H1 (cell line): ENCODE data around the gene ROBO2. TPM values are rescaled to one million over a fixed set of nuclear protein-coding genes. Genes with fewer than 3 reads are reported as not detected.

Experiments
- CTCF ChIA-PET: fragments of 300-600 bp; sonication (Branson Sonifier 250); formaldehyde crosslinking; loops from one replicate; lab custom pipeline; 2021; ENCODE audit not compliant: partially characterized antibody; lab: Charles Lee
- POLR2A ChIA-PET: fragments of 300-600 bp; sonication (Branson Sonifier 250); formaldehyde crosslinking; loops from one replicate; lab custom pipeline; 2021; ENCODE audit warnings: inconsistent platforms; ENCODE audit not compliant: partially characterized antibody; lab: Charles Lee
- DNase-seq, 2 experiments: peaks; one replicate each; pipeline versions ENCODE4 v3.0.0 to v3.0.0-alpha.2; 2010 to 2022; ENCODE audit warnings: low spot score in 2 of 2, low read depth in 1 of 2, mixed read lengths in 1 of 2
- FAIRE-seq: peaks from 2 replicates; lab custom pipeline; 2011; peaks lifted over from hg19 to GRCh38; lab: Jason Lieb, UNC
- H2AFZ ChIP-seq: 2 replicates; pipeline ENCODE4 v1.8.1; 2012; ENCODE audit warnings: low read length, inconsistent platforms
- H2AK5ac ChIP-seq: 2 replicates; pipeline ENCODE4 v1.6.1; 2013; ENCODE audit warnings: low read depth, low read length
- H2BK120ac ChIP-seq: replicated peaks from 2 replicates; pipeline ENCODE3; 2013; ENCODE audit warnings: low read depth, low read length, inconsistent platforms
- H2BK12ac ChIP-seq: 2 replicates; pipeline ENCODE4 v1.6.1; 2013; ENCODE audit warnings: low read depth, low read length
- H2BK15ac ChIP-seq: 2 replicates; pipeline ENCODE4 v1.6.1; 2013; ENCODE audit warnings: low read length
- H2BK20ac ChIP-seq: 2 replicates; pipeline ENCODE4 v1.6.1; 2013; ENCODE audit warnings: low read length
- H2BK5ac ChIP-seq: 2 replicates; pipeline ENCODE4 v1.6.1; 2013; ENCODE audit warnings: low read depth, low read length
- H3K14ac ChIP-seq: 2 replicates; pipeline ENCODE4 v1.6.1; 2013; ENCODE audit warnings: inconsistent platforms; ENCODE audit not compliant: insufficient read length
- H3K18ac ChIP-seq: 2 replicates; pipeline ENCODE4 v1.6.1; 2013; ENCODE audit warnings: low read length; ENCODE audit errors: extremely low read depth
- H3K23ac ChIP-seq: 2 replicates; pipeline ENCODE4 v1.6.1; 2013; ENCODE audit warnings: inconsistent platforms; ENCODE audit not compliant: insufficient read length
- H3K23me2 ChIP-seq: 2 replicates; pipeline ENCODE4 v1.6.1; 2013; ENCODE audit warnings: low read depth, low read length
- H3K27ac ChIP-seq: 2 replicates; pipeline ENCODE4 v1.6.1; 2011; ENCODE audit warnings: low read depth, low read length, inconsistent platforms
- H3K27me3 ChIP-seq, 4 experiments: replicated peaks in 1 of 4; 1 replicate in 1 of 4; 2 replicates in 3 of 4; pipeline versions ENCODE4 v1.6.1 to v1.8.1; 2011 to 2013; ENCODE audit warnings: low read length in 3 of 4, mild to moderate bottlenecking in 3 of 4, inconsistent platforms in 2 of 4, mixed read lengths in 2 of 4, moderate library complexity in 1 of 4; ENCODE audit not compliant: control insufficient read depth in 3 of 4, insufficient read depth in 3 of 4; ENCODE audit errors: extremely low read depth in 1 of 4
- H3K36me3 ChIP-seq, 4 experiments: 2 replicates each; pipeline versions ENCODE4 v1.6.1 to v1.8.1; 2011 to 2013; ENCODE audit warnings: mild to moderate bottlenecking in 4 of 4, low read length in 3 of 4, moderate library complexity in 2 of 4, control low read depth in 1 of 4, inconsistent platforms in 1 of 4; ENCODE audit not compliant: insufficient read depth in 4 of 4, control insufficient read depth in 2 of 4
- H3K4ac ChIP-seq: replicated peaks from 2 replicates; pipeline ENCODE3; 2013; ENCODE audit warnings: low read length, low read depth, mixed read lengths, inconsistent platforms; ENCODE audit not compliant: insufficient read length
- H3K4me1 ChIP-seq, 4 experiments: replicated peaks in 1 of 4; 1 replicate in 1 of 4; 2 replicates in 3 of 4; pipeline versions ENCODE4 v1.6.1 to v1.8.1; 2011 to 2013; ENCODE audit warnings: low read length in 3 of 4, inconsistent platforms in 2 of 4, mixed read lengths in 1 of 4; ENCODE audit not compliant: insufficient read depth in 4 of 4, control insufficient read depth in 3 of 4
- H3K4me2 ChIP-seq, 2 experiments: 2 replicates each; pipeline versions ENCODE4 v1.6.1 to v1.8.1; 2011 to 2013; ENCODE audit warnings: low read depth in 2 of 2, low read length in 2 of 2, control low read depth in 1 of 2, inconsistent platforms in 1 of 2, mild to moderate bottlenecking in 1 of 2; ENCODE audit not compliant: insufficient read depth in 1 of 2
- H3K4me3 ChIP-seq, 4 experiments: fragments of 200-600, 300-600 bp in 1 of 4; sonication (generic), shearing (Covaris generic), sonication (Bioruptor Twin) in 1 of 4; 2 replicates each; pipeline versions ENCODE4 v1.5.1 to v1.8.1; 2011 to 2016; ENCODE audit warnings: low read length in 4 of 4, low read depth in 3 of 4, control low read depth in 2 of 4, inconsistent platforms in 2 of 4, mild to moderate bottlenecking in 2 of 4, mixed read lengths in 1 of 4, moderate library complexity in 1 of 4; ENCODE audit not compliant: insufficient read depth in 2 of 4; ENCODE audit errors: extremely low read depth in 1 of 4
- H3K56ac ChIP-seq: replicated peaks from 2 replicates; pipeline ENCODE3; 2013; ENCODE audit warnings: low read depth, mild to moderate bottlenecking, mixed read lengths, low read length, inconsistent platforms; ENCODE audit not compliant: insufficient read length
- H3K79me1 ChIP-seq: 2 replicates; pipeline ENCODE4 v1.6.1; 2013; ENCODE audit warnings: low read depth, low read length, control low read depth
- H3K79me2 ChIP-seq, 2 experiments: 2 replicates each; pipeline versions ENCODE4 v1.6.1 to v1.8.1; 2012 to 2013; ENCODE audit warnings: low read length in 2 of 2, mild to moderate bottlenecking in 2 of 2, inconsistent platforms in 1 of 2; ENCODE audit not compliant: insufficient read depth in 2 of 2, control insufficient read depth in 1 of 2
- H3K9ac ChIP-seq, 4 experiments: replicated peaks in 1 of 4; 1 replicate in 1 of 4; 2 replicates in 3 of 4; pipeline versions ENCODE4 v1.6.1 to v1.8.1; 2011 to 2013; ENCODE audit warnings: low read depth in 3 of 4, low read length in 3 of 4, control low read depth in 2 of 4, mild to moderate bottlenecking in 2 of 4, moderate library complexity in 2 of 4, inconsistent platforms in 1 of 4; ENCODE audit errors: extremely low read depth in 1 of 4
- H3K9me3 ChIP-seq, 2 experiments: 2 replicates each; pipeline versions ENCODE4 v1.6.1 to v1.8.1; 2012 to 2013; ENCODE audit warnings: mild to moderate bottlenecking in 2 of 2, moderate library complexity in 2 of 2, control low read depth in 1 of 2, inconsistent platforms in 1 of 2, low read depth in 1 of 2, low read length in 1 of 2, mixed read lengths in 1 of 2; ENCODE audit not compliant: insufficient read depth in 2 of 2
- H4K20me1 ChIP-seq, 2 experiments: replicated peaks in 1 of 2; 2 replicates each; pipeline versions ENCODE3 to v1.8.1; 2011 to 2013; ENCODE audit warnings: inconsistent platforms in 2 of 2, low read length in 2 of 2, mild to moderate bottlenecking in 1 of 2; ENCODE audit not compliant: insufficient read depth in 2 of 2, control insufficient read depth in 1 of 2
- H4K5ac ChIP-seq: 2 replicates; pipeline ENCODE4 v1.6.1; 2013; ENCODE audit warnings: low read length, low read depth, mixed read lengths, inconsistent platforms; ENCODE audit not compliant: insufficient read length
- H4K8ac ChIP-seq: 2 replicates; pipeline ENCODE4 v1.8.0; 2013; ENCODE audit warnings: mild to moderate bottlenecking, moderate library complexity, low read length, inconsistent platforms; ENCODE audit not compliant: insufficient read depth; ENCODE audit errors: extremely low read depth
- H4K91ac ChIP-seq: replicated peaks from 2 replicates; pipeline ENCODE3; 2013; ENCODE audit warnings: low read length, mixed read lengths, inconsistent platforms; ENCODE audit not compliant: insufficient read length
- ATF3 ChIP-seq: IDR thresholded peaks from 2 replicates; pipeline ENCODE4 v1.6.1; 2011; ENCODE audit warnings: low read depth, mild to moderate bottlenecking, low read length; ENCODE audit not compliant: insufficient read depth
- CBX8 ChIP-seq: fragments of 300-800, 300-1000 bp; sonication (generic); IDR thresholded peaks from 2 replicates; pipeline ENCODE4 v1.7.1; 2016; ENCODE audit warnings: low read depth, low read length, borderline replicate concordance
- POLR2A ChIP-seq, 2 experiments: IDR thresholded peaks; 1 replicate in 1 of 2; 2 replicates in 1 of 2; pipeline ENCODE4 v1.6.1; 2011; ENCODE audit warnings: low read depth in 2 of 2, low read length in 2 of 2, mild to moderate bottlenecking in 2 of 2; ENCODE audit errors: control extremely low read depth in 1 of 2
- WGBS, 2 experiments: shearing (Covaris generic) in 1 of 2; methylation state at CpG; one replicate each; pipeline versions ENCODE4 v1.1.6 to v1.1.7; 2013 to 2015; ENCODE audit warnings: low lambda C conversion rate in 2 of 2, mixed read lengths in 2 of 2, inconsistent platforms in 1 of 2, low coverage in 1 of 2, missing lambda C conversion rate in 1 of 2; ENCODE audit not compliant: insufficient replicate concordance in 2 of 2, insufficient coverage in 1 of 2, insufficient read length in 1 of 2; ENCODE audit errors: extremely low coverage in 1 of 2, missing lambda C conversion rate in 1 of 2; 5-methylcytosine and 5-hydroxymethylcytosine counted together
- polyA plus RNA-seq, 7 experiments: library from polyadenylated mRNA; depleted of rRNA in 3 of 7; stranded (reverse) in 5 of 7; unstranded in 2 of 7; fragments of >200 nt in 5 of 7; fragments of 200-250 nt in 2 of 7; gene quantifications; 1 replicate in 5 of 7; 2 replicates in 1 of 7; 4 replicates in 1 of 7; pipeline versions ENCODE4 v1.2.1 to v1.2.3, GENCODE V29; 2011 to 2013; ENCODE audit warnings: missing spikeins in 2 of 7, mixed read lengths in 2 of 7
- total RNA-seq: library from RNA; stranded (reverse); fragmentation: NEBNext Ultra II Directional; extraction: Animal tissue kit (Norgen Biotek cat#: 25700); gene quantifications from 2 replicates; pipeline ENCODE4 v1.2.1, GENCODE V29; 2021

ROBO2 gene
- total and polyA plus RNA-seq, 2 of the 8 experiments (the other 6 are each of a cell fraction or from before 2014, with no cell fraction given): 1.5 to 2.9 TPM

GRCh38 chr3:77271306-77271705, 231.4 kb downstream of the ROBO2 start:
- H3K14ac ChIP-seq: no peak overlapping the region
- H2AK5ac ChIP-seq: no peak overlapping the region
- no peaks in the 10 kb centered on the region for H3K79me2 ChIP-seq
- no peak overlapping the region for H4K5ac ChIP-seq
- H3K4me3 ChIP-seq: no peak overlapping the region
- ChIA-PET CTCF (interaction anchor here (1.2 to 1.4 kb wide), 3 partner anchors 49 to 257 kb away, joined by 3 to 4 read pairs (median 3); no protein-coding TSS in a partner anchor), POLR2A (no interaction called here)
- 83% methylated on average over 1 of the region's 1 CpG; no CpG with 5 or more reads in 1 of the 2 experiments for WGBS, 2 experiments
- H3K4ac ChIP-seq: no peak overlapping the region
- no peak overlapping the region for H3K27ac ChIP-seq
- H2AFZ ChIP-seq: no peak overlapping the region
- no peak overlapping the region for H2BK120ac ChIP-seq
- H3K27me3 ChIP-seq: no peaks in the 10 kb centered on the region
- TF ChIP-seq POLR2A (IDR thresholded peaks at IDR 0.05; ENCODE audit: control extremely low read depth in 1 of 2, low read depth in 2 of 2, low read length in 2 of 2) (no peak), CBX8 (no peak), ATF3 (no peak)
- no peak overlapping the region for H4K8ac ChIP-seq
- H3K4me2 ChIP-seq: no peak overlapping the region
- DNase-seq (no peak), FAIRE-seq (no peak)
- no peak overlapping the region for H2BK15ac ChIP-seq
- H4K20me1 ChIP-seq: no peaks in the 10 kb centered on the region
- H3K79me1 ChIP-seq: no peaks in the 10 kb centered on the region
- H4K91ac ChIP-seq: no peak overlapping the region
- H3K56ac ChIP-seq: no peak overlapping the region
- no peaks in the 10 kb centered on the region for H3K9me3 ChIP-seq
- H3K23me2 ChIP-seq: no peaks in the 10 kb centered on the region; the same call in 1 of the 2 replicates
- H2BK12ac ChIP-seq: no peak overlapping the region
- H3K36me3 ChIP-seq: no peaks in the 10 kb centered on the region
- H2BK20ac ChIP-seq: no peak overlapping the region
- H3K18ac ChIP-seq: no peak overlapping the region
- H2BK5ac ChIP-seq: no peak overlapping the region
- no peak overlapping the region for H3K23ac ChIP-seq
- H3K9ac ChIP-seq: no peak overlapping the region
- H3K4me1 ChIP-seq: no peaks in the 10 kb centered on the region
